ENCODE results near the gene GPSM1. TPM values are rescaled to one million over a fixed set of nuclear protein-coding genes. Genes with fewer than 3 reads are reported as not detected.

GPSM1 gene
- total RNA-seq, 1 experiment from 2014 or later, result 24.7 TPM

GRCh38 chr9:136349546-136349945 is 22.2 kb downstream of the GPSM1 start:
- H2AFZ ChIP-seq (ENCODE audit: low read length), result no peak overlapping the region
- no peaks in the 10 kb centered on the region for H4K20me1 ChIP-seq (ENCODE audit: control insufficient read depth, insufficient read depth, insufficient read length)
- no peak overlapping the region for H4K5ac ChIP-seq (ENCODE audit: insufficient read length, low read depth, low read length)
- no peak overlapping the region for H3K27ac ChIP-seq (ENCODE audit: insufficient read length, low read depth, low read length)
- no peaks in the 10 kb centered on the region for H3K79me1 ChIP-seq (ENCODE audit: insufficient read depth, low read depth, low read length, poor library complexity, severe bottlenecking)
- no peak for TF ChIP-seq CTCF (conservative IDR thresholded peaks at IDR 0.05)
- no peak overlapping the region for H2BK120ac ChIP-seq (ENCODE audit: low read depth, low read length, poor library complexity, severe bottlenecking)
- no peak overlapping the region for H2AK5ac ChIP-seq (ENCODE audit: insufficient read length, low read length)
- H3K79me2 ChIP-seq (ENCODE audit: insufficient read depth, low read length), result no peaks in the 10 kb centered on the region
- Mint-ChIP-seq H3K27ac (peak overlapping the region in 1 of 3 experiments; percentile 83; a peak in 1 of 7 replicates), H3K9me3 (no peaks in the 10 kb centered on the region), H3K4me1 (peaks cover 0 to 13% of the 10 kb centered on the region in 2 experiments; a peak in 2 of 4 replicates), H3K36me3 (ENCODE audit: insufficient read depth in 1 of 3, low read depth in 3 of 3) (no peaks in the 10 kb centered on the region), H3K4me3 (no peak overlapping the region), H3K27me3 (ENCODE audit: low read depth) (no peaks in the 10 kb centered on the region)
- no peak overlapping the region for H3T11ph ChIP-seq (ENCODE audit: low read length)
- no peak overlapping the region; the same call in 1 of the 2 replicates for H3K14ac ChIP-seq (ENCODE audit: insufficient read depth, low read length)
- H3K4me2 ChIP-seq (ENCODE audit: insufficient read depth, insufficient read length, low read length), result no peak overlapping the region
- no peak overlapping the region for H3K23ac ChIP-seq (ENCODE audit: insufficient read length, low read depth, low read length)
- no peaks in the 10 kb centered on the region for H3K9me3 ChIP-seq (ENCODE audit: control insufficient read depth, low read depth, low read length)
- no peak overlapping the region for H2BK5ac ChIP-seq (ENCODE audit: insufficient read length, low read length)
- no peak overlapping the region for H2BK20ac ChIP-seq (ENCODE audit: low read depth, low read length, poor library complexity, severe bottlenecking)
- no peak overlapping the region for H2BK12ac ChIP-seq (ENCODE audit: insufficient read length, low read depth, low read length)
- DNase-seq, result no peak
- H3K56ac ChIP-seq (ENCODE audit: insufficient read length, low read depth, low read length), result no peak overlapping the region
- no peaks in the 10 kb centered on the region for H3K27me3 ChIP-seq (ENCODE audit: insufficient read depth, low read length)
- no peak overlapping the region for H3K18ac ChIP-seq (ENCODE audit: insufficient read length, low read depth, low read length)
- no CpG with 5 or more reads among the region's 24 CpGs for WGBS (ENCODE audit: extremely low coverage, insufficient read length, low lambda C conversion rate)
- no peak overlapping the region for H3K9ac ChIP-seq (ENCODE audit: extremely low read depth, insufficient read length, low read length)
- no peak overlapping the region for H2BK15ac ChIP-seq (ENCODE audit: low read depth, low read length)
- no peak overlapping the region for H4K8ac ChIP-seq (replicated peaks; ENCODE audit: insufficient read length, low read depth, low read length)
- H3K4ac ChIP-seq (ENCODE audit: low read depth, low read length), result no peak overlapping the region
- no peaks in the 10 kb centered on the region for H3K23me2 ChIP-seq (ENCODE audit: insufficient read length, low read depth, low read length, poor library complexity, severe bottlenecking)
- H3K4me1 ChIP-seq (ENCODE audit: insufficient read depth, low read length), result no peaks in the 10 kb centered on the region
- no peak overlapping the region for H4K91ac ChIP-seq (ENCODE audit: insufficient read length, low read depth, low read length)
